Sigmoid colon (tissue), 7 donors: Measurements from ENCODE around the gene CYBA. TPM values are rescaled to one million over a fixed set of nuclear protein-coding genes. Genes with fewer than 3 reads are reported as not detected.

Source experiments
- DNase-seq: peaks from one replicate; pipeline ENCODE4 v3.0.0-alpha.2; 2019
- H3K27ac ChIP-seq, 4 donors: fragments of 200-600 bp; sonication (generic); one replicate each; pipeline ENCODE4 v1.5.1; 2016 to 2019; ENCODE audit warnings: mild to moderate bottlenecking in 1 of 4
- H3K27me3 ChIP-seq, 3 donors: fragments of 200-600 bp; sonication (generic); one replicate each; pipeline ENCODE4 v1.5.1; 2019; ENCODE audit warnings: mild to moderate bottlenecking in 1 of 3
- H3K36me3 ChIP-seq, 4 donors: fragments of 200-600 bp; sonication (generic); one replicate each; pipeline ENCODE4 v1.5.1; 2016 to 2019
- H3K4me1 ChIP-seq, 4 donors: fragments of 200-600 bp; sonication (generic); one replicate each; pipeline ENCODE4 v1.5.1; 2017 to 2019
- H3K4me3 ChIP-seq, 4 donors: fragments of 200-600 bp; sonication (generic); one replicate each; pipeline ENCODE4 v1.5.1; 2017 to 2019; ENCODE audit warnings: mild to moderate bottlenecking in 2 of 4, moderate library complexity in 1 of 4
- H3K9me3 ChIP-seq, 4 donors: fragments of 200-600 bp in 3 of 4; sonication (generic) in 3 of 4; one replicate each; pipeline versions ENCODE4 v1.5.1 to v1.6.1; 2013 to 2019
- EP300 ChIP-seq, 4 donors: sonication (generic); formaldehyde crosslinking; IDR thresholded peaks; one replicate each; pipeline ENCODE4 v1.6.1; 2017; ENCODE audit warnings: antibody characterized with exemption in 4 of 4
- POLR2A ChIP-seq, 2 donors: fragments of 450-650 bp; IDR thresholded peaks; one replicate each; pipeline ENCODE4 v1.6.1; 2016; ENCODE audit warnings: antibody characterized with exemption in 2 of 2, mild to moderate bottlenecking in 2 of 2, moderate library complexity in 2 of 2
- POLR2AphosphoS5 ChIP-seq, 4 donors: sonication (generic); formaldehyde crosslinking; IDR thresholded peaks; one replicate each; pipeline ENCODE4 v1.6.1; 2017; ENCODE audit warnings: antibody characterized with exemption in 4 of 4
- WGBS, 2 donors: extraction: QIAGEN DNeasy Blood & Tissue Kit; methylation state at CpG; one replicate each; pipeline ENCODE4 v1.1.7; 2013; 5-methylcytosine and 5-hydroxymethylcytosine counted together
- intact Hi-C: fragments of 100-400 bp; cut with DNase I; formaldehyde crosslinking; loops from one replicate; pipeline ENCODE4 v1.15.1; 2023
- polyA plus RNA-seq, 3 donors: library from polyadenylated mRNA; stranded (reverse); fragments of 200-250 nt; gene quantifications; one replicate each; pipeline ENCODE4 v1.2.3, GENCODE V29; 2013
- total RNA-seq, 4 donors: library from RNA; depleted of rRNA; stranded (reverse); fragments of >200 nt; gene quantifications; one replicate each; pipeline ENCODE4 v1.1.0, GENCODE V29; 2016
- TF ChIP-seq, protein P1 (sequence below), 4 experiments: fragments of 450-650 bp in 3 of 4; fragments of 200-600 bp in 1 of 4; IDR thresholded peaks; one replicate each; pipeline ENCODE4 v1.5.1; 2016 to 2019; ENCODE audit warnings: antibody characterized with exemption in 4 of 4, mild to moderate bottlenecking in 3 of 4, moderate library complexity in 2 of 4
- donor health status: healthy with polysubstance abuse.
- donor health status: Bipolar disorder and iron deficiency.
- donor health status: healthy.

CYBA gene
- total and polyA plus RNA-seq, 7 donors = 63.1 to 429 (median 124) TPM

- H3K27me3 ChIP-seq = no peaks in the 10 kb centered on the region
- intact Hi-C loops = no loop called here
- no peaks in the 10 kb centered on the region for H3K9me3 ChIP-seq
- H3K27ac ChIP-seq = no peak overlapping the region
- H3K36me3 ChIP-seq = peaks cover 0 to 47% (median 33%) of the 10 kb centered on the region in 4 donors
- no peak for TF ChIP-seq POLR2AphosphoS5 (IDR thresholded peaks at IDR 0.05)
- TF ChIP-seq, protein P1, sequence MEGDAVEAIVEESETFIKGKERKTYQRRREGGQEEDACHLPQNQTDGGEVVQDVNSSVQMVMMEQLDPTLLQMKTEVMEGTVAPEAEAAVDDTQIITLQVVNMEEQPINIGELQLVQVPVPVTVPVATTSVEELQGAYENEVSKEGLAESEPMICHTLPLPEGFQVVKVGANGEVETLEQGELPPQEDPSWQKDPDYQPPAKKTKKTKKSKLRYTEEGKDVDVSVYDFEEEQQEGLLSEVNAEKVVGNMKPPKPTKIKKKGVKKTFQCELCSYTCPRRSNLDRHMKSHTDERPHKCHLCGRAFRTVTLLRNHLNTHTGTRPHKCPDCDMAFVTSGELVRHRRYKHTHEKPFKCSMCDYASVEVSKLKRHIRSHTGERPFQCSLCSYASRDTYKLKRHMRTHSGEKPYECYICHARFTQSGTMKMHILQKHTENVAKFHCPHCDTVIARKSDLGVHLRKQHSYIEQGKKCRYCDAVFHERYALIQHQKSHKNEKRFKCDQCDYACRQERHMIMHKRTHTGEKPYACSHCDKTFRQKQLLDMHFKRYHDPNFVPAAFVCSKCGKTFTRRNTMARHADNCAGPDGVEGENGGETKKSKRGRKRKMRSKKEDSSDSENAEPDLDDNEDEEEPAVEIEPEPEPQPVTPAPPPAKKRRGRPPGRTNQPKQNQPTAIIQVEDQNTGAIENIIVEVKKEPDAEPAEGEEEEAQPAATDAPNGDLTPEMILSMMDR (IDR thresholded peaks at IDR 0.05) = no peak
- no peak for TF ChIP-seq POLR2A (IDR thresholded peaks at IDR 0.05)
- no peak for TF ChIP-seq EP300 (IDR thresholded peaks at IDR 0.05)
- peaks cover 0 to 5% (median 0%) of the 10 kb centered on the region in 4 donors for H3K4me1 ChIP-seq
- DNase-seq = no peak
- WGBS, 2 donors = 83 to 85% methylated on average over 3 of the region's 3 CpGs
- no peak overlapping the region for H3K4me3 ChIP-seq
These were observed 54.4 kb downstream of the CYBA start for GRCh38 chr16:88596483-88596882.

DNA sequence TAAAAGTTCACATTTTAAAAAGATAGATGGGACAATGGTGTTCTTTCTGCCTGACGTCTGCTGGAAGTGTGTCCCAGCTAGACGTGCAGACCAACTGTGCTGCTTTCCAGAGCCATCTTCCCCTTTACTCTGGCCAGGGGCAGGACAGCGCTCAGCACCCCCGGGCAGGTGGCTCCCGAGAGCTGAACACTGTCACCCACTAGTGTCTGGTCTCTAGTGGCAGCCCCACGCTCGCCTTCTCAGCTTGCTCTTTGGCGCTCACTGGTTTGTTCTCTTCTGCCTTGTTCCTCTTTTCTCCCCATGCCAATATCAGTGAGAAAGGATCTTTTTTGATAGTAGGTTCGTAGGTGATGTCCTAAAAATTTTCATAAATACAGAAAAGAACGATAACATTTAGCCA, 54.9 kb downstream of the CYBA start:
- intact Hi-C loops = no loop called here
- H3K4me1 ChIP-seq = peaks cover 0 to 5% (median 0%) of the 10 kb centered on the region in 4 donors
- H3K9me3 ChIP-seq = no peaks in the 10 kb centered on the region
- TF ChIP-seq EP300 (IDR thresholded peaks at IDR 0.05) = no peak
- TF ChIP-seq, protein P1 (IDR thresholded peaks at IDR 0.05) = no peak
- TF ChIP-seq POLR2AphosphoS5 (IDR thresholded peaks at IDR 0.05) = no peak
- no peak for TF ChIP-seq POLR2A (IDR thresholded peaks at IDR 0.05)
- no peak overlapping the region for H3K27ac ChIP-seq
- no peak overlapping the region for H3K4me3 ChIP-seq
- H3K36me3 ChIP-seq = peaks cover 0 to 42% (median 27%) of the 10 kb centered on the region in 4 donors
- DNase-seq = no peak
- WGBS, 2 donors = 92 to 93% methylated on average over 10 of the region's 10 CpGs
- H3K27me3 ChIP-seq = no peaks in the 10 kb centered on the region

DNA sequence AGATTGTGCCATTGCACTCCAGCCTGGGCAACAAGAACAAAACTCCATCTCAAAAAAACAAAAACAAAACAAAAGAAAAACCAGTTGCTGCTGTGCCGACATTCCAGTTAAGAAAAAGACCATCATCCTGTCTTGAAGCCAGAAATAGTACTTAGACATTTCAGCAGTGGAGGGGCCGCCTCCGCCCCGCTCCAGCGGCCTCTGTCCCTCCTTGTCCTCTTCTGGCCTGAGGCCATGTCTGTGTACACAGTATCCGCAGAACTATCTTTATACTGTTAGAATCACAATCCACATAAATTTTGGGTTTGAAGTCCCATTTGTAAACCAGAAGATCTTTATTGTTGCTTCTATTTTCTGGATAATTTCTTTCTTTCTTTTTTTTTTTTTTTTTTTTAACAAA, 55.8 kb downstream of the CYBA start:
- Histone ChIP-seq H3K36me3 (peaks cover 0 to 40% (median 23%) of the 10 kb centered on the region in 4 donors), H3K27me3 (no peaks in the 10 kb centered on the region), H3K27ac (no peak overlapping the region), H3K4me3 (no peak overlapping the region), H3K4me1 (peaks cover 0 to 2% (median 0%) of the 10 kb centered on the region in 4 donors), H3K9me3 (no peaks in the 10 kb centered on the region)
- TF ChIP-seq POLR2A (IDR thresholded peaks at IDR 0.05) = no peak
- TF ChIP-seq, protein P1 (IDR thresholded peaks at IDR 0.05) = no peak
- no peak for TF ChIP-seq EP300 (IDR thresholded peaks at IDR 0.05)
- TF ChIP-seq POLR2AphosphoS5 (IDR thresholded peaks at IDR 0.05) = no peak
- intact Hi-C loops = no loop called here
- WGBS, 2 donors = 91 to 93% methylated on average over 6 of the region's 6 CpGs
- no peak for DNase-seq

GRCh38 chr16:88593910-88594309, 56.9 kb downstream of the CYBA start:
- H3K9me3 ChIP-seq = no peaks in the 10 kb centered on the region
- 91 to 94% methylated on average over 6 of the region's 6 CpGs for WGBS, 2 donors
- no peaks in the 10 kb centered on the region for H3K4me1 ChIP-seq
- peaks cover 0 to 40% (median 23%) of the 10 kb centered on the region in 4 donors for H3K36me3 ChIP-seq
- H3K4me3 ChIP-seq = no peak overlapping the region
- TF ChIP-seq, protein P1 (IDR thresholded peaks at IDR 0.05) = no peak
- TF ChIP-seq POLR2A (IDR thresholded peaks at IDR 0.05) (no peak), EP300 (IDR thresholded peaks at IDR 0.05) (no peak), POLR2AphosphoS5 (IDR thresholded peaks at IDR 0.05) (no peak)
- DNase-seq = no peak
- H3K27me3 ChIP-seq = no peaks in the 10 kb centered on the region
- no peak overlapping the region for H3K27ac ChIP-seq
- intact Hi-C loops = no loop called here

DNA sequence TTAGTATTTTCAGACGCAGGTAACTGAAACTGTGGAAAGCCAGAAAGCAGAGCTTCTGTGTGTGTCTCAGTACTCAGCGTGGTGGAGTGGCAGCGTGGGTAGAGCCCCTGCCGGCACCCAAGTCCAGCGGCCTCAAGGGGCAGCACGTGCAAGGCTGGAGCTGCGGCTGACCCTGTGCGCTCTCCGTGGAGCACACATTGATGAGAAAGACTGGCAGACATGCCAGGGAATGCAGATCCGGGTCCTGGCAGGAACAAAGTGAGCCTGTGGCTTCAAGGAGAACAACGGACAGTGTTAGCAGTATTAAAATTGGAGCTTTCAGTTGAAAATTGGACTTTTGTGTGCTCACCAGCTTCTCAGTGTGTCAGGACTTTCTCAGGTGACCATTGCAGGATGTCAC, 57.4 kb downstream of the CYBA start:
- Histone ChIP-seq H3K9me3 (no peaks in the 10 kb centered on the region), H3K4me3 (no peak overlapping the region), H3K27me3 (no peaks in the 10 kb centered on the region), H3K4me1 (no peaks in the 10 kb centered on the region), H3K36me3 (peaks cover 0 to 40% (median 24%) of the 10 kb centered on the region in 4 donors), H3K27ac (no peak overlapping the region)
- intact Hi-C loops = no loop called here
- WGBS, 2 donors = 85 to 88% methylated on average over 11 of the region's 11 CpGs
- TF ChIP-seq, protein P1 (IDR thresholded peaks at IDR 0.05) = no peak
- no peak for TF ChIP-seq EP300 (IDR thresholded peaks at IDR 0.05)
- TF ChIP-seq POLR2AphosphoS5 (IDR thresholded peaks at IDR 0.05) = no peak
- no peak for TF ChIP-seq POLR2A (IDR thresholded peaks at IDR 0.05)
- DNase-seq = no peak
